Suppressor macrophage treated with lipopolysaccharide for 4 hours (primary cell): Measurements from ENCODE around the gene GOLGA1.

ENCODE experiments used
- DNase-seq: peaks from one replicate; pipeline ENCODE4 v3.0.0-alpha.2; 2020

GOLGA1 gene

GRCh38 chr9:124880501-124880900, 60.4 kb downstream of the GOLGA1 start:
- DNase-seq: no peak

- DNase-seq: no peak
Measured at GRCh38 chr9:124879226-124879625, 61.7 kb downstream of the GOLGA1 start.

GRCh38 chr9:124878518-124878917, 62.4 kb downstream of the GOLGA1 start:
- DNase-seq: no peak

- DNase-seq: no peak
Measured at GRCh38 chr9:124878021-124878420, 62.9 kb downstream of the GOLGA1 start.

GRCh38 chr9:124877021-124877782, 63.7 kb downstream of the GOLGA1 start:
- no peak for DNase-seq

- no peak for DNase-seq
Measured at GRCh38 chr9:124875501-124875900, 65.4 kb downstream of the GOLGA1 start.

- no peak for DNase-seq
Measured at GRCh38 chr9:124873664-124874063, 67.2 kb downstream of the GOLGA1 start.

GRCh38 chr9:124871156-124871561, 69.7 kb downstream of the GOLGA1 start:
- no peak for DNase-seq

GRCh38 chr9:124870723-124871122, 70.2 kb downstream of the GOLGA1 start:
- no peak for DNase-seq

- peak; percentile 40 for DNase-seq
Measured at GRCh38 chr9:124869986-124870560, 70.8 kb downstream of the GOLGA1 start.

- peak; percentile 30 for DNase-seq
Measured at GRCh38 chr9:124869466-124869985, 71.4 kb downstream of the GOLGA1 start.

GRCh38 chr9:124868511-124869465, 72.1 kb downstream of the GOLGA1 start:
- DNase-seq: peak; percentile 90

- peak; percentile 66 for DNase-seq
Measured at GRCh38 chr9:124863371-124863871, 77.5 kb downstream of the GOLGA1 start.

- peak; percentile 98 for DNase-seq
Measured at GRCh38 chr9:124861342-124862229, 79.3 kb downstream of the GOLGA1 start, which contains the start of the genes ARPC5L and RPL35. TSS of gene ARPC5L (plus strand) at chr9:124862130. CDS start at chr9:124869291, 7,161 bp downstream. TSS of gene RPL35 (minus strand) at chr9:124861957. CDS start at chr9:124861912, 45 bp downstream.

GRCh38 chr9:124860582-124861341, 80.1 kb downstream of the GOLGA1 start:
- no peak for DNase-seq

GRCh38 chr9:124859803-124860581, 80.9 kb downstream of the GOLGA1 start:
- DNase-seq: no peak

- no peak for DNase-seq
Measured at GRCh38 chr9:124858330-124859046, 82.4 kb downstream of the GOLGA1 start.

- no peak for DNase-seq
Measured at GRCh38 chr9:124857533-124858162, 83.2 kb downstream of the GOLGA1 start.
